Hematopoietic multipotent progenitor cell treated with erythropoietin and hydrocortisone succinate and interleukin-3 and kit ligand, for 4 days (in vitro differentiated cells): ENCODE results near the gene ZNF394.

ENCODE experiments used
- DNase-seq: peaks from one replicate; pipeline ENCODE4 v3.0.0-alpha.2; 2015

ZNF394 gene

DNA sequence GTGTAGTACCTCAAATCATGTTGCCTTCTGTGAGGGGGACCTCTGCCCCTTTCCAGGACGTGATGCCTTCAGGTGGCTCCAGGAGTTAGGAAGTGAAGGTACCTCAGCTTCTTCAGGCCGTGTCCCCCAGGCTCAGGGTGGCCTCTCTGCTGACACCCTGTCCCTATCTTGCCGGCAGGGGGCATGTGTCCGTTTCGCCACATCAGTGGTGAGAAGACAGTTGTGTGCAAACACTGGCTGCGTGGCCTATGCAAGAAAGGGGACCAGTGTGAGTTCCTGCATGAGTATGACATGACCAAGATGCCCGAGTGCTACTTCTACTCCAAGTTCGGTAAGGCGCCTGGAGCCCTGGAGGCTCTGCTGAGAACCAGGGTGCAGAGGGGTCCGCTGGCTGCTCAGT is 52.1 kb downstream of the ZNF394 start:
- DNase-seq, result peak; percentile 42

DNA sequence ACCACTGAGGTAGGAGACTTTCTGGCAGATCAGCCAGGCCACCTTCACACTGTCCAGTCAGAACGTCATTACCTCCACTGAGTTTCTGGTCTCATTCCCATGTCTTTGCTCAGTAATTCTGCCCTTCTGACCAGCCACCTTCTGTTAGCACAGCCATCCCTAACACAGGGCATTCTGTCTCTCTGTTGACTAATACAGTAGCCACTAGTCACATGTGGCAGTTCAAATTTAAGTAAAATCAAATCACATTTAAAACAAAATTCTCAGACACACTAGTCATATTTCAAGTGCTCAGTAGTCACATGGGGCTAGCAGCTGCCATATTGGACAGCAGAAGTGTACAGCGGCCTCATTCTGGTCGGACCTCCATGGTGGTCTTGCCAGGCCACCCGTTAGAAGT is 54.0 kb downstream of the ZNF394 start:
- DNase-seq, result no peak
